Esophagus muscularis mucosa (tissue), 4 donors: Measurements from ENCODE around the gene CDK14.

Experiments
- CTCF ChIP-seq, 3 experiments: fragments of 200-600 bp in 2 of 3; fragments of 450-650 bp in 1 of 3; sonication (generic) in 2 of 3; IDR thresholded peaks; one replicate each; pipeline ENCODE4 v1.5.1; 2017 to 2019; ENCODE audit warnings: antibody characterized with exemption in 3 of 3, mild to moderate bottlenecking in 2 of 3, moderate library complexity in 1 of 3
- EP300 ChIP-seq: sonication (generic); formaldehyde crosslinking; IDR thresholded peaks from one replicate; pipeline ENCODE4 v1.6.1; 2017; ENCODE audit warnings: antibody characterized with exemption
- POLR2A ChIP-seq: fragments of 450-650 bp; IDR thresholded peaks from one replicate; pipeline ENCODE4 v1.6.1; 2017; ENCODE audit warnings: antibody characterized with exemption, moderate library complexity, mild to moderate bottlenecking, low read depth
- POLR2AphosphoS5 ChIP-seq, 2 donors: sonication (generic); formaldehyde crosslinking; IDR thresholded peaks; one replicate each; pipeline ENCODE4 v1.6.1; 2017; ENCODE audit warnings: antibody characterized with exemption in 2 of 2

GRCh38 chr7:91019686-91020385, 423.7 kb downstream of the CDK14 start:
- TF ChIP-seq CTCF (IDR thresholded peaks at IDR 0.05): no peak
- TF ChIP-seq EP300: no peak
- no peak for TF ChIP-seq POLR2A
- no peak for TF ChIP-seq POLR2AphosphoS5 (IDR thresholded peaks at IDR 0.05)
